ENCODE results near the gene VAV2.

VAV2 gene

DNA sequence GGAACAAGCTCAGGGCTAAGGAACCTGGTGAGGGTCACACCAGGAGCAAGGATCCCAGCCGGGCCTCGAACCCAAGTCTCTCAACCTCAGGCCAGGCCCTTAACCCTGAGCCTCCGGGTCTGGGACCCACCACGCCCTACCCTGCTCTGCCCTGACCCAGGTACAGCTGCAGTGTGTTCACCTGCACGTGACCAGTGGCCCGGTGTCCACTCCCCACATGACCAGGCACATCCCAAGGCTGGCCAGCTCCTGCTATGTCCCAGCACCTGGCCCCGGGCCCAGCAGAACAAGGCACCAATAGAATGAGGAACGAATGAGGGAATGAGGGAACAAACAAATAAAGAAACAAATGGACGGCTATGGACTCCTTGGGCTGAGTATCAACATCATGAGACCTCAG, 142.0 kb downstream of the VAV2 start:
- TF ChIP-seq, protein P1, sequence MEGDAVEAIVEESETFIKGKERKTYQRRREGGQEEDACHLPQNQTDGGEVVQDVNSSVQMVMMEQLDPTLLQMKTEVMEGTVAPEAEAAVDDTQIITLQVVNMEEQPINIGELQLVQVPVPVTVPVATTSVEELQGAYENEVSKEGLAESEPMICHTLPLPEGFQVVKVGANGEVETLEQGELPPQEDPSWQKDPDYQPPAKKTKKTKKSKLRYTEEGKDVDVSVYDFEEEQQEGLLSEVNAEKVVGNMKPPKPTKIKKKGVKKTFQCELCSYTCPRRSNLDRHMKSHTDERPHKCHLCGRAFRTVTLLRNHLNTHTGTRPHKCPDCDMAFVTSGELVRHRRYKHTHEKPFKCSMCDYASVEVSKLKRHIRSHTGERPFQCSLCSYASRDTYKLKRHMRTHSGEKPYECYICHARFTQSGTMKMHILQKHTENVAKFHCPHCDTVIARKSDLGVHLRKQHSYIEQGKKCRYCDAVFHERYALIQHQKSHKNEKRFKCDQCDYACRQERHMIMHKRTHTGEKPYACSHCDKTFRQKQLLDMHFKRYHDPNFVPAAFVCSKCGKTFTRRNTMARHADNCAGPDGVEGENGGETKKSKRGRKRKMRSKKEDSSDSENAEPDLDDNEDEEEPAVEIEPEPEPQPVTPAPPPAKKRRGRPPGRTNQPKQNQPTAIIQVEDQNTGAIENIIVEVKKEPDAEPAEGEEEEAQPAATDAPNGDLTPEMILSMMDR (conservative IDR thresholded peaks at IDR 0.05) = no peak
- no peak for TF ChIP-seq ZFX (IDR thresholded peaks at IDR 0.05)
- no peak overlapping the region for H3K27ac ChIP-seq

DNA sequence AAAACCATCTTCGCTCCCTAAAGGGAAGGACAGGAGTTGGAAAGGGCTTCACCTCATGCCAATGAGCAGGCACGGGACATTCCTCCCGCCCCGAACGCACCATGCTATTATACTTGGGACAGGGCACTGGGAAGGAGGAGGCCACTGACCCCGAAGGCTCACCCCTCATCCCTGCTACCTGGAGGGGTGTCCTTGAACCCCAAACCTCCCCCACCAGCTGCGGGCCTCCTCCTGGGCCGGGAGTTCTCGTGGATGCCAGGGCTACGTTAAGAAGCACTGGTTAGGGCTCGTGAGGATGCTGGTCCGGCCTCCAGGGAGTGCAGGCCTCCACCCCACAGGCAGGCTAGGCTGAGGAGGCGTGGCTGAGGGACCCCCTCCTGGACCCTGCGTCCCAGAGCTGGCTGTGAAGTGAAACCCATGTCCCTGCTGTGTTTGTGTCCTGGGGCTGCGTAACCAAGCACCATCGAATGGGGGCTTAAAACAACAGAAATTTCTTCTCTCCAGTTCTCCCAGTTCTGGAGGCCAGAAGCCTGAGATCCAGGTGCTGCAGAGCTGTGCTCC, 142.9 kb downstream of the VAV2 start:
- H3K27ac ChIP-seq = no peak overlapping the region
- TF ChIP-seq ZFX (IDR thresholded peaks at IDR 0.05) = no peak
- TF ChIP-seq, protein P1 (conservative IDR thresholded peaks at IDR 0.05) = no peak

DNA sequence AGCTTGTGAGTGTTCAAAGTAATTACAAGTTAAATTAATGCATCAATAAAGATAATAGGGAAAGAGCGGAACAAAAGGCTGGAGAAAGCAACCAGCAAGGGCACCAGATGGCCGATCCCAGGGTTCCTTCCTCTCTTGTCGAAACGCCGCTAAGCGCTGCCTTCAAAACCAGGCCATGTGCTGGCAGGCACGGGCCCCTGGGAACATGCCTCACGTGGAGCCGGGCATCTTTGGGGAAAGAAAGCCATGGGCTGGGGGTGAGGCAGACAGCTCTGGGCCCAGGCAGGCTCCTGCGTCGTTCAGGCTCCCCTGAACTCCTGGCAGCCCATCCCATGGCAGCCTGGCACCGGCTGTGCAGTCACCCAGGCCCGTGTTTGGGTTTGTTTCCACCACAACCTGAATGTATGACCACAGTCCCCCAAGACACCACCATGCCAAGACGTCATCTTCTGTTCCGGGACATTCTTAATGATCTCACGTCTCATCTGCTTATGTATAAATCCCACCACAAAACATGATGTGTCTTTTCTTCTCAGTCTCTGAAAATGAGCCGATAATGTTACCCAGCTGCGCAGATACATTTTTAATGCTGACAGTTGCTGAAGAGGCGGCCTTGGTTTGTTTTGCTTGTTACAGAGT, 143.5 kb downstream of the VAV2 start:
- TF ChIP-seq ZFX (IDR thresholded peaks at IDR 0.05) = no peak
- TF ChIP-seq, protein P1 (conservative IDR thresholded peaks at IDR 0.05) = no peak
- no peak overlapping the region for H3K27ac ChIP-seq

DNA sequence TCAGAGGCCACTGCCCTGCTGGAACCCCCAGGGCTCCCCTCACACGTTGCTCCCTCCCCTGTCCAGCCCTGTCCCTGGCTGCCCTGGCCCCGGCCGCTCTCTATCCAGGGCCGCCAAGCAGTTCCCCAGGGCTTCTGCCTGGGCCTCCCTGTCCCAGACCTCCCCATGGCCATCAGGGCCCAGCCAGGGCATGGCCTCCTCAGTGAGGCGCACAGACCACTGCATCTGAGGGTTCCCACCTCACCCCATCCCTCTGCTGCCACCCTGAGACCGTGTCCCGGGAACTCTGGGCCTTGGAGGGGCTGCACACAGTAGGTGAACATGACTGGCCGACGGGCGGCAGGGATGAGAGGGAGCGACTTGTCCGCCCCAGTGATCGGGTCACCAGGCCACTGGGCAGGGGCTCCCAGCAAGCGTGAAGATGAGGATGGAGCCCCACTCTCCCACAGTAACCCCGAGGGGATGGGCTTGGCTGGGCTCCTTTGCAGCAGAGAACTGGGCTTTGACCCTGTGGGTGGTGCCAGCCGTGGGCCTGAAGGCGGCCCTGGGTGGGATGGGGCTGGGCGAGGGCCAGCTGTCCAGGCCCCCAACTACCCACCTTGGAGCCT, 145.5 kb downstream of the VAV2 start:
- TF ChIP-seq ZFX (IDR thresholded peaks at IDR 0.05) = no peak
- TF ChIP-seq, protein P1 (conservative IDR thresholded peaks at IDR 0.05) = no peak
- no peak overlapping the region for H3K27ac ChIP-seq

DNA sequence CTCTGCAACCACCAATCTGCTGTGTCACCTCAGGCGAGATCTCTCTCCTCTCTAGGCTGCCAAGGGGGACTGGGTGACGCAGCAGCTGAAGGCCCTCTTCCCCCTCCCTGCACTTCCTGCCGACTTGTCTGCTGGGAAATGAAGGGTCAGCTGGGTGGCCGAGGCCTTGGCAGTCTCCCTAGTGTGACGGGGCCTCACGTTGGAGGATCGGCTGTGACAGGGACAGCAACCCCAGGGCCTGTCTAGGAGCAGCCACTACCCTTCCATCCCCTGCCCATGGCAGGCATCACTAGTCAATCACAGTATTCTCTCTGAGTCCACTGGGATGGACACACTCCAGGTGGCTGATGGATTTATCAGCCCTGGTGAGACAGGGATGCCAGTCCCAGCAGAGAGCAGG, 146.7 kb downstream of the VAV2 start:
- TF ChIP-seq ZFX (IDR thresholded peaks at IDR 0.05) = no peak
- TF ChIP-seq, protein P1 (conservative IDR thresholded peaks at IDR 0.05) = no peak
- H3K27ac ChIP-seq = no peak overlapping the region

DNA sequence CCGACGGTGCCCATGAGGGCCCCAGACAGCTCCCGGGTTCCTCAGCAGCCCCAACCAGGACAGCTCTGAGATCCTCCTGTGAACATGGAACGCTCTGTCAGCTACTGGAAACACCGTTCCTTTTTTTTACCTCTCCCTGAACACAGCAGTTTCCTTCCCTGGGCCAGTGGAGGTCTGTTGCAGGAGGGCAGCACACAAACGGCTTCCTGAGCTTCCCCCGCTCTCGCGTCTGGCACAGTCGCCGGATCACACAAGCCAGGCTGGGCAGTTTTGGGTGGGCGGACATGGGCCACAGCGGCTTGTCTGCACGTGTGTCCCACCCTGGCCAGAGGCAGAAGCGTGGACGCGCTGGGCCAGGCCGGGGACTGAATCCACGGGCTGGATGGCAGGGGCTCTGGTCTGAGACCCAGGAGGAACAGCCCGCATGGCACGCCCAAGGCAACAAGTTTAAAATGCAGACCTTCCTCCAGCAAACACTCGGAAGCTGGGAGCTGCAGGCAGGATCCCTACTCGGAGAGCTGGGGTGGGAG, 147.2 kb downstream of the VAV2 start:
- TF ChIP-seq, protein P1 (conservative IDR thresholded peaks at IDR 0.05) = no peak
- no peak for TF ChIP-seq ZFX (IDR thresholded peaks at IDR 0.05)

DNA sequence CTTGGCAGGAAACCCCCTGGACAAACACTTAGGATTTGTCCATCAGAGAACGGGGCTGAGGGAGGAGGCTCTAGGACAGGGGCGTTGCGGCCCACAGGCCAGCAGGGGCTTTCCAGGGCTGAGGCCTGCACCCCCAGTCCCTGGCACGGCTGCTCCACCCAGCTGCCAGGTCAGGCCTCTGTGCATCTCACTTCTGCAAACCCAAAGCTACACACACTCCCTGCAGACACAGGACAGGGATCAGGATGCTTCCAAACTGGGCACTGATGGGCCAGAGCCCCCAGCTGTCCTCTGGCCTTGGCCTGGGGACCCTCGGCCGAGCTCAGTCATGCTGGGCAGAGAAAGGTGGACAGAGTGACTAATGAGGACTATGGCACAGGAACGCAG, 147.7 kb downstream of the VAV2 start:
- H3K27ac ChIP-seq = no peak overlapping the region
- no peak for TF ChIP-seq ZFX (IDR thresholded peaks at IDR 0.05)
- TF ChIP-seq, protein P1 (conservative IDR thresholded peaks at IDR 0.05) = no peak

More for the DNA sequence above, 147.2 kb downstream of the VAV2 start:
- no peak overlapping the region for H3K27ac ChIP-seq

Measured in C4-2B (cell line).